ENCODE data around the gene PHF12.

- TF ChIP-seq, protein P1, sequence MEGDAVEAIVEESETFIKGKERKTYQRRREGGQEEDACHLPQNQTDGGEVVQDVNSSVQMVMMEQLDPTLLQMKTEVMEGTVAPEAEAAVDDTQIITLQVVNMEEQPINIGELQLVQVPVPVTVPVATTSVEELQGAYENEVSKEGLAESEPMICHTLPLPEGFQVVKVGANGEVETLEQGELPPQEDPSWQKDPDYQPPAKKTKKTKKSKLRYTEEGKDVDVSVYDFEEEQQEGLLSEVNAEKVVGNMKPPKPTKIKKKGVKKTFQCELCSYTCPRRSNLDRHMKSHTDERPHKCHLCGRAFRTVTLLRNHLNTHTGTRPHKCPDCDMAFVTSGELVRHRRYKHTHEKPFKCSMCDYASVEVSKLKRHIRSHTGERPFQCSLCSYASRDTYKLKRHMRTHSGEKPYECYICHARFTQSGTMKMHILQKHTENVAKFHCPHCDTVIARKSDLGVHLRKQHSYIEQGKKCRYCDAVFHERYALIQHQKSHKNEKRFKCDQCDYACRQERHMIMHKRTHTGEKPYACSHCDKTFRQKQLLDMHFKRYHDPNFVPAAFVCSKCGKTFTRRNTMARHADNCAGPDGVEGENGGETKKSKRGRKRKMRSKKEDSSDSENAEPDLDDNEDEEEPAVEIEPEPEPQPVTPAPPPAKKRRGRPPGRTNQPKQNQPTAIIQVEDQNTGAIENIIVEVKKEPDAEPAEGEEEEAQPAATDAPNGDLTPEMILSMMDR (IDR thresholded peaks at IDR 0.05 in 8 of 11, conservative IDR thresholded peaks at IDR 0.05 in 3 of 11), result no peak
- TF ChIP-seq POLR2AphosphoS5 (IDR thresholded peaks at IDR 0.05), result no peak
These were observed 87.4 kb downstream of the PHF12 start for GRCh38 chr17:28863953-28864352.
